ENCODE measurements around the gene NR2F2.

DNA sequence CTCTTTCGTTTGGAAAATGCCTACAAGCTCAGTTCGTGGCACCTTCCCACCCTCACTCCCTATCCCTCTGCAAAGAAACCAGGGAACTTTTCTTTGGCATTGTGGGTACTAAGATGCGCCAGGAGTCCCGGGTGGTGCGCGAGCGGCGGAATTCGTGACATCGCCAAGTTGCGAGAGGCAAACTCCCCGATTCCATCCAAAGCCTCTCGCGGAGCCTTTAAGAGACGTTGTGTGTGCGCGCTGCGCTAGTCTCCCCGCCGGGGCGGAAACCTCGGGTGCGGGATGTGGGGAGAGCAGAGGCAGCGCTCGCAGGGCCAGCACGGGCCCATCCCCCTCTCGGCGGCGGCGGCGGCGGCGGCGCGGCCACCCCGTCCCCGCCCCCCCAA is 443 bp upstream of the NR2F2 start:
- TF ChIP-seq, protein P1, sequence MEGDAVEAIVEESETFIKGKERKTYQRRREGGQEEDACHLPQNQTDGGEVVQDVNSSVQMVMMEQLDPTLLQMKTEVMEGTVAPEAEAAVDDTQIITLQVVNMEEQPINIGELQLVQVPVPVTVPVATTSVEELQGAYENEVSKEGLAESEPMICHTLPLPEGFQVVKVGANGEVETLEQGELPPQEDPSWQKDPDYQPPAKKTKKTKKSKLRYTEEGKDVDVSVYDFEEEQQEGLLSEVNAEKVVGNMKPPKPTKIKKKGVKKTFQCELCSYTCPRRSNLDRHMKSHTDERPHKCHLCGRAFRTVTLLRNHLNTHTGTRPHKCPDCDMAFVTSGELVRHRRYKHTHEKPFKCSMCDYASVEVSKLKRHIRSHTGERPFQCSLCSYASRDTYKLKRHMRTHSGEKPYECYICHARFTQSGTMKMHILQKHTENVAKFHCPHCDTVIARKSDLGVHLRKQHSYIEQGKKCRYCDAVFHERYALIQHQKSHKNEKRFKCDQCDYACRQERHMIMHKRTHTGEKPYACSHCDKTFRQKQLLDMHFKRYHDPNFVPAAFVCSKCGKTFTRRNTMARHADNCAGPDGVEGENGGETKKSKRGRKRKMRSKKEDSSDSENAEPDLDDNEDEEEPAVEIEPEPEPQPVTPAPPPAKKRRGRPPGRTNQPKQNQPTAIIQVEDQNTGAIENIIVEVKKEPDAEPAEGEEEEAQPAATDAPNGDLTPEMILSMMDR (IDR thresholded peaks at IDR 0.05) = no peak
- TF ChIP-seq POLR2A (IDR thresholded peaks at IDR 0.05) = no peak

All from lower leg skin (tissue), 3 donors.